ENCODE data around the gene PTPN20.

DNA sequence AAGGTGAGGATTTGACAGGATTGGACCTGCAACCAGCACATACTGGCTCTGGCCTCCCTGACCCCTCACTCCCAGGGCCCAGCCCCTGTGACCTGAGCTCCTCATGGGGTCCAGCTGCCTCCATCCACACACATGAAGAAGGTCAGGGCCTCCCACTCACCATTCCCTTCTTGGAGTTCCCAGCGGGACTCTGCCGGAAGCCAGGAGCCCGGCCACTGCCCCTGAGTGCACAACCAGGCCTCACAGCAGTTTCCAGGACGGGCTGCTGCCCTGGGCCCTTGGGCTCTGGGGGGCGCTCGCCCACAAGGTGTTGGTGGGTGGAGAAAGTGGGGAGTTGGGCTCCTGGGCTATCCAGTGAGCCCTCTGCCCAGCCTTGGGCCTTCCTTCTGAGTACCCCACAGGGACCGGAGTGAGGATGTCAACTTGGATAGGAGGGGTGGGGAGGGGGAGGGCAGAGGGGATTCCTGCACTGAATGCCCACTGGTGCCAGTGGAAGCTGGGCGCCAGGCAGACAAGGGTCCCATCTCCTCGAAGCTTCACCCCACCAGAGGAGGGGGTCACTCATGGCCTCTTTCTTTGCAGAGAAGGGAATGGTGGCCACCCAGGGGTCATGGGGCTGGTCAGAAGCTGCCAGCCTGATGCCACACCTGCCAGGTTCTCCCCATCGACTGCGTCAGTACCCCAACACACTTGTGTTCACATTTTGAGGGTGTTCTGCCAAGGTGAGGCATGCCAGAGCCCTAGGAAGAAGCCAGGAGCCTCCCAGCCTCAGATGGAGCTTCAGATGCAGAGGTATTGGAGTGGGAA is 115.3 kb downstream of the PTPN20 start:
- no peak for TF ChIP-seq POLR2A (IDR thresholded peaks at IDR 0.05)
- TF ChIP-seq, protein P1, sequence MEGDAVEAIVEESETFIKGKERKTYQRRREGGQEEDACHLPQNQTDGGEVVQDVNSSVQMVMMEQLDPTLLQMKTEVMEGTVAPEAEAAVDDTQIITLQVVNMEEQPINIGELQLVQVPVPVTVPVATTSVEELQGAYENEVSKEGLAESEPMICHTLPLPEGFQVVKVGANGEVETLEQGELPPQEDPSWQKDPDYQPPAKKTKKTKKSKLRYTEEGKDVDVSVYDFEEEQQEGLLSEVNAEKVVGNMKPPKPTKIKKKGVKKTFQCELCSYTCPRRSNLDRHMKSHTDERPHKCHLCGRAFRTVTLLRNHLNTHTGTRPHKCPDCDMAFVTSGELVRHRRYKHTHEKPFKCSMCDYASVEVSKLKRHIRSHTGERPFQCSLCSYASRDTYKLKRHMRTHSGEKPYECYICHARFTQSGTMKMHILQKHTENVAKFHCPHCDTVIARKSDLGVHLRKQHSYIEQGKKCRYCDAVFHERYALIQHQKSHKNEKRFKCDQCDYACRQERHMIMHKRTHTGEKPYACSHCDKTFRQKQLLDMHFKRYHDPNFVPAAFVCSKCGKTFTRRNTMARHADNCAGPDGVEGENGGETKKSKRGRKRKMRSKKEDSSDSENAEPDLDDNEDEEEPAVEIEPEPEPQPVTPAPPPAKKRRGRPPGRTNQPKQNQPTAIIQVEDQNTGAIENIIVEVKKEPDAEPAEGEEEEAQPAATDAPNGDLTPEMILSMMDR (IDR thresholded peaks at IDR 0.05): no peak
- TF ChIP-seq EP300 (IDR thresholded peaks at IDR 0.05): no peak

All from tibial nerve (tissue), 4 donors.